NCI-H1092 (cell line): Measurements from ENCODE around the gene LMX1B.
"Not testable (repeated sequence)": the region's sequence is repeated elsewhere in the genome, so short reads cannot be mapped to it uniquely, and the experiment has no call there.

Source experiments
- DNase-seq: peaks from one replicate; lab custom pipeline; 2025; lab: John Stamatoyannopoulos, UW

LMX1B gene

GRCh38 chr9:126695701-126696400 lies 82.1 kb downstream of the LMX1B start:
- DNase-seq: no peak

GRCh38 chr9:126696401-126697145 lies 82.8 kb downstream of the LMX1B start:
- DNase-seq: no peak

GRCh38 chr9:126697330-126697729 lies 83.6 kb downstream of the LMX1B start:
- DNase-seq: no peak

GRCh38 chr9:126698251-126698650 lies 84.5 kb downstream of the LMX1B start:
- no peak for DNase-seq

GRCh38 chr9:126698756-126699155 lies 85.0 kb downstream of the LMX1B start:
- DNase-seq: no peak

- no peak for DNase-seq
Measured at GRCh38 chr9:126699401-126699881, 85.7 kb downstream of the LMX1B start.

- DNase-seq: no peak
Measured at GRCh38 chr9:126700296-126700695, 86.6 kb downstream of the LMX1B start.

- no peak for DNase-seq
Measured at GRCh38 chr9:126700903-126701812, 87.4 kb downstream of the LMX1B start.

GRCh38 chr9:126701813-126702140 lies 88.0 kb downstream of the LMX1B start:
- DNase-seq: no peak

GRCh38 chr9:126702151-126703001 lies 88.6 kb downstream of the LMX1B start:
- DNase-seq: no peak

- no peak for DNase-seq
Measured at GRCh38 chr9:126703002-126703865, 89.5 kb downstream of the LMX1B start.

- no peak for DNase-seq
Measured at GRCh38 chr9:126703866-126704156, 90.1 kb downstream of the LMX1B start.

GRCh38 chr9:126704157-126704891 lies 90.6 kb downstream of the LMX1B start:
- DNase-seq: no peak

- DNase-seq: peak; percentile 42
Measured at GRCh38 chr9:126704892-126705766, 91.4 kb downstream of the LMX1B start.

- no peak for DNase-seq
Measured at GRCh38 chr9:126705767-126706697, 92.3 kb downstream of the LMX1B start.

- DNase-seq: no peak
Measured at GRCh38 chr9:126706698-126707053, 92.9 kb downstream of the LMX1B start.

- DNase-seq: no peak
Measured at GRCh38 chr9:126707083-126707482, 93.4 kb downstream of the LMX1B start.

GRCh38 chr9:126707712-126708111 lies 94.0 kb downstream of the LMX1B start:
- DNase-seq: not testable (repeated sequence)
